NCI-H146 treated with DMSO at 0.1 percent for 48 hours (cell line): ENCODE data around the gene FSHB.
"Not testable (repeated sequence)": the region's sequence is repeated elsewhere in the genome, so short reads cannot be mapped to it uniquely, and the experiment has no call there.

Experiments used
- DNase-seq: peaks from one replicate; lab custom pipeline; 2025; ENCODE audit not compliant: unreplicated experiment; lab: John Stamatoyannopoulos, UW

FSHB gene

DNA sequence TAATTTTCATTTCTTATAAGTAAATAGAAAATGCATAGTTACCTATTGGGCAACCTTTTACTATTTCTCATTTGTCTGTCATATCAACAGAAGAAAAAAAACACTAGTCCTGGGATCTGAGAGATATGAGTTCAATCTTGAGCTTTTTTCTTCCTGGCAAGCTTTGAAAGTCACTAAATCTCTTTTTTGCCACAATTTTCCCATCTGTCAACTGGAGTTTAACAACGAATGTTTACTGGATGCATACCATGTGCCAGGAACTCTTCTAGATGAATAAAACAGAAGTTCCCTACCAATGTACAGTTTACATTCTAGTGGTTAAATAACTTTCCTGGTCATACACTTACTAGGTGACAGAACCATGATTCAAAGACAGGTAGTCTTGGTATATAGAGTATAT is 31.0 kb downstream of the FSHB start:
- DNase-seq: no peak

DNA sequence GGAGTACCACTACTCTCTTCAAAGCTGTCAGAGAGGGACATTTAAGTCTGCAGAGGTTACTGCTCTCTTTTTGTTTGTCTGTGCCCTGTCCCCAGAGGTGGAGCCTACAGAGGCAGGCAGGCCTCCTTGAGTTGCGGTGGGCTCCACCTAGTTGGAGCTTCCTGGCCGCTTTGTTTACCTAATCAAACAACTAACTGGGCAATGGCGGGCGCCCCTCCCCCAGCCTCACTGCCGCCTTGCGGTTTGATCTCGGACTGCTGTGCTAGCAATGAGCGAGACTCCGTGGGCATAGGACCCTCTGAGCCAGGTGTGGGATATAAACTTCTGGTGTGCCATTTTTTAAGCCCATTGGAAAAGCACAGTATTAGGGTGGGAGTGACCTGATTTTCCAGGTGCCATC is 37.8 kb downstream of the FSHB start:
- DNase-seq: not testable (repeated sequence)

DNA sequence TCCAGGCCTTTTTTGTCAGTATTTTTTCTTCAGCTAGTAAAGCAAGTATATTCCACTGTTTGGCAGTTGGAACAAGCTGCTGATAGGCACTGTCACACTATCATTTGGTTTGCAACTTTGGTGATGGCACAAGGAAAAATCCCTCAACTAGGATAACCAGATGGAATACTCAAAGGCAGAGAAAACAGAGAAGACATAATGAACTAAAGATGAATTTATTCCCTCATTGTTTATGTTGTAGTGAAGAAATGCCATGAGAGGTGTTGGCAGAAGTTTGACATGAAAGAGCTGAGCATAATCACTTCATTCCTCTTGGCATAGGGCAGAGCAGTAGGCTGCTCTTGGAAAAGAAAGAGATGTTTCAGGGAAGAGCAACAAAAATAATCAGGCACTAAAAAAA is 39.9 kb downstream of the FSHB start:
- no peak for DNase-seq

DNA sequence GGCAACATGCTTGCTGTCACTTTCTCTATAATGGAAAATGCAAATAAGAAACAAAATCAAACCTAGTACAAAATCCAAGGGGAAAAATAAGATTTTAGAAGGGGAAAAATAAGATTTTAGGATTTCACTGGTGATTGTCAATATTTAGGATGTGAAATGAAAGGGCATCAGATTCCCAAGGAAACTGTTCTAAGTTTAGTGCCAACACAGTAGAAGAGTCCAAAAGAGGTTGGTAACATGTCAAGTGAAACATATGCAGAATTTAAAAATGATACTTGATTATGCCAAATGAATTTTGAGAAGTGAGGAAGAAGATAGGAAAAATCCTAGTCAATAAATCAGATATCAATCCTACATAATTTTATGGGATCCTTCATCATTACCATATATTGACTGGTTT is 46.4 kb downstream of the FSHB start:
- DNase-seq: no peak

DNA sequence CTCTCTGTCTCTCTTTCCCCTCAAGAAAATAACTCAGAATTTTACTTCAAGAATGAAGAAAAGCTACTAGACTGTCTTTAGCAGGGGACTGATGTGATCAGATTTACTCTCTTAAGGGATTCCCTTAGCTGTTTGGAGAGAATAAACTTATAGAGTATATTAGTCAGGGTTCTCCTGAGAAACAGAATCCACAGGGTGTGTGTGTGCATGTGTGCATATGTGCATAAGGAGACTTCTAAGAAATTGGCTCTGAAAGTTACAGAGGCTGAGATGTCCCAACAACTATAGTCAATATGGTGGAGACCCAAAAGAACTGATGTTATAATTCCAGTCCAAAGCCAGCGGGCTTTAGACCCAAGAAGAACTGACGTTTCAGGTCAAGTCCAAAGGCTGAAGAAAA is 49.0 kb downstream of the FSHB start:
- DNase-seq: no peak

DNA sequence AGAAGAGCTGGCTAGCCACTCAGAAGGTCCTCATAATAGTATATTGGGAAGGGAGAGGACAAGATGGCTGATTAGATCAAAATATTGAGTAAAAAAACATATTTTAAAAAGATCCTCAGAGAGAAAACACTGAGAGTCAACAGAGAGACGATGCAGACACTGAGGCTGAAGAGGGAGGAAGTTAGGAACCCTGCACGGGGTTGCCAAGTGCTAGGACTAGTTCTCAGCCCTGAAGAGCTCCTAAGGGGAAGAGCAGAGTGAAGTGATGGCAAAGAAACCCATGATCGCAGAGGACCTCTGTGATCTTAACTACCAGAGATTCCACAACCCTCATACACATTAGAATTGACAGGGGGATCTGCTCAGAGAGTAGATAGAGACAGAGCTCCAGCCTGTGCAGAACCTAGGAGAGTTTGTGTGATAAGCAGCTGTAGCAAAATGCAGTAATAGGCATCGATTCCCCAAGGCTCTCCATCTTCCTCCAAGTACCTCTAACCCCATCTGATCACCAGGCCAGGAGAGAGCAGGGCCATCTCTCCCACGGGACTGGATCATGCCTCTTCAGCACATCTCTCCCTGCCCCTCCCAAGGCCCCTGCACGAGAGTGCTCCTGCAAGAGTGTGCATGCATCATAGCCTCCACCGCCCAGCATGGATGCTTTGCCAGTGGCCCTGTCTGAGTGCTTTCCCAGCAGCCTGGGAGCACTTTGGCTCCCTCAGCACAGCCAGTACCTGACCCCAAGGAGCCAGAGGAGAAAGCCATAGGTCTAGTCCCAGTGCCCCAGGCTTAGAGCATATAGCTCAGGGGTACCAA is 50.9 kb downstream of the FSHB start:
- DNase-seq: no peak

DNA sequence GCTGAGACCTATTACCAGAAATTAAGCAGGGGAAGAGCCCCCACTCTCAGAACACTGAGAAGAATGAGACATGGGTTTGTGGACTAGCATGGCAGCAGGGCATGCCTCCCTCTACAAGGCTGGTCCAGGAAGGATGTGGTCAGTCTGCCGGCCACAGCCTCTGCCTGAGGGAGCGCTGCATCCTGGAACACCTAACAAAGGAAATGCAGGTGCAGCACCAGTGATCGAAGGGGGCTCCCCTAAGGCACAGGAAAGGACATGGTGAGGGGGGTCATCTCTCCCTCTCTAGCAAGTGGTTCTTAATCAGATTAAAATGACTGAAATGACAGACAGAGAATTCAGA is 51.4 kb downstream of the FSHB start:
- no peak for DNase-seq
